Bronchial epithelial cell (primary cell): ENCODE measurements around the gene DCTN3. TPM values are rescaled to one million over a fixed set of nuclear protein-coding genes. Genes with fewer than 3 reads are reported as not detected.
A peak's percentile ranks its signal among the peaks of the same experiment; 100 is the strongest.

Source experiments
- DNase-seq: peaks from one replicate; pipeline ENCODE4 v3.0.0-alpha.2; 2010; ENCODE audit warnings: low read depth
- FAIRE-seq: peaks from 2 replicates; lab custom pipeline; 2011; peaks lifted over from hg19 to GRCh38; lab: Jason Lieb, UNC
- H3K27me3 ChIP-seq: 2 replicates; pipeline ENCODE4 v1.5.1; 2011; ENCODE audit warnings: low read length; ENCODE audit not compliant: control insufficient read depth, insufficient read depth
- H3K36me3 ChIP-seq: 2 replicates; pipeline ENCODE4 v1.5.1; 2011; ENCODE audit warnings: low read length; ENCODE audit not compliant: control insufficient read depth, insufficient read depth
- H3K4me3 ChIP-seq: 2 replicates; pipeline ENCODE4 v1.5.1; 2011; ENCODE audit warnings: mild to moderate bottlenecking, low read depth, low read length, control low read depth
- total RNA-seq: library from RNA; depleted of rRNA; stranded (reverse); fragments of >200 nt; gene quantifications from 2 replicates; pipeline ENCODE4 v1.2.1, GENCODE V29; 2014
- TF ChIP-seq, protein P1 (sequence below): IDR thresholded peaks from 2 replicates; pipeline ENCODE4 v1.5.1; 2011; ENCODE audit warnings: mild to moderate bottlenecking, moderate library complexity, low read length, control low read depth, inconsistent platforms; ENCODE audit not compliant: insufficient read depth, severe bottlenecking

Gene DCTN3
- total RNA-seq, 1 donor from 2014 or later = 57.1 TPM

DNA sequence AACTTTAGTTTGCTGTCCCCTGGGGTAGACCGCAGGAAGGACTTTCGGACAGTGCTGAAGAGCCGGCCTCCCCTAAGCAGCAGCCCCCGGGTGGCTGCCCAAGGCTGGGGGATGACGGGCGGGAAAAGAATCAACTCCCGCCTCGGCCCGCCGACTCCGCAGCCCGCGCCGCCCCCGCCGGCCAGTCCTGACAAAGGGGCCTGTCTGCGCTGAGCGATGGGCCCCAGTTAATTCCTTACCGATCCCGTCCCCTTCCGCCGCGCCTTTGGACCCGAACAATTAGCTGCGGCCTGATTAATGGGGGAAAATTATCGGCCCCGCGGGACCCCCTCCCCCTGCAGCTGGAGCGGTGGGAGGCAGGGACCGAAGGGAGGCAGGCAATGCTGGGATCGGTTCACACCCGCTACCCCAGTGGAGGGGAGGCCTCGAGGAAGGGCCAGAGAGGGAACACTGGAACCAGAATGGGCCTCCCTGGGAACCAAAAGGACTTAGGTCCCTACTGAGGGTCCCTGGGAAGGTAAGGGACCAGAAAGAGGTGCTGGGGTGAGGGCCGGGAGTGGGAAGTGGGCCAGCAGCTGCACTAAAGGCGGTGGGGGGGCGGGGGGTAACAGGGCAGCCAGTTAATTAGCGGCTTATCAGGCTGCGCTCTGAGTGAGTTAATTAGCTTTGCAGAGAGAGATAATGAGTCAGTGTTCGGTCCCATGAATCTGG is 4.3 kb upstream of the DCTN3 start:
- no peak overlapping the region for H3K4me3 ChIP-seq
- peaks cover 52% of the 10 kb centered on the region for H3K27me3 ChIP-seq
- no peaks in the 10 kb centered on the region for H3K36me3 ChIP-seq
- TF ChIP-seq, protein P1, sequence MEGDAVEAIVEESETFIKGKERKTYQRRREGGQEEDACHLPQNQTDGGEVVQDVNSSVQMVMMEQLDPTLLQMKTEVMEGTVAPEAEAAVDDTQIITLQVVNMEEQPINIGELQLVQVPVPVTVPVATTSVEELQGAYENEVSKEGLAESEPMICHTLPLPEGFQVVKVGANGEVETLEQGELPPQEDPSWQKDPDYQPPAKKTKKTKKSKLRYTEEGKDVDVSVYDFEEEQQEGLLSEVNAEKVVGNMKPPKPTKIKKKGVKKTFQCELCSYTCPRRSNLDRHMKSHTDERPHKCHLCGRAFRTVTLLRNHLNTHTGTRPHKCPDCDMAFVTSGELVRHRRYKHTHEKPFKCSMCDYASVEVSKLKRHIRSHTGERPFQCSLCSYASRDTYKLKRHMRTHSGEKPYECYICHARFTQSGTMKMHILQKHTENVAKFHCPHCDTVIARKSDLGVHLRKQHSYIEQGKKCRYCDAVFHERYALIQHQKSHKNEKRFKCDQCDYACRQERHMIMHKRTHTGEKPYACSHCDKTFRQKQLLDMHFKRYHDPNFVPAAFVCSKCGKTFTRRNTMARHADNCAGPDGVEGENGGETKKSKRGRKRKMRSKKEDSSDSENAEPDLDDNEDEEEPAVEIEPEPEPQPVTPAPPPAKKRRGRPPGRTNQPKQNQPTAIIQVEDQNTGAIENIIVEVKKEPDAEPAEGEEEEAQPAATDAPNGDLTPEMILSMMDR = no peak
- DNase-seq (no peak), FAIRE-seq (no peak)

DNA sequence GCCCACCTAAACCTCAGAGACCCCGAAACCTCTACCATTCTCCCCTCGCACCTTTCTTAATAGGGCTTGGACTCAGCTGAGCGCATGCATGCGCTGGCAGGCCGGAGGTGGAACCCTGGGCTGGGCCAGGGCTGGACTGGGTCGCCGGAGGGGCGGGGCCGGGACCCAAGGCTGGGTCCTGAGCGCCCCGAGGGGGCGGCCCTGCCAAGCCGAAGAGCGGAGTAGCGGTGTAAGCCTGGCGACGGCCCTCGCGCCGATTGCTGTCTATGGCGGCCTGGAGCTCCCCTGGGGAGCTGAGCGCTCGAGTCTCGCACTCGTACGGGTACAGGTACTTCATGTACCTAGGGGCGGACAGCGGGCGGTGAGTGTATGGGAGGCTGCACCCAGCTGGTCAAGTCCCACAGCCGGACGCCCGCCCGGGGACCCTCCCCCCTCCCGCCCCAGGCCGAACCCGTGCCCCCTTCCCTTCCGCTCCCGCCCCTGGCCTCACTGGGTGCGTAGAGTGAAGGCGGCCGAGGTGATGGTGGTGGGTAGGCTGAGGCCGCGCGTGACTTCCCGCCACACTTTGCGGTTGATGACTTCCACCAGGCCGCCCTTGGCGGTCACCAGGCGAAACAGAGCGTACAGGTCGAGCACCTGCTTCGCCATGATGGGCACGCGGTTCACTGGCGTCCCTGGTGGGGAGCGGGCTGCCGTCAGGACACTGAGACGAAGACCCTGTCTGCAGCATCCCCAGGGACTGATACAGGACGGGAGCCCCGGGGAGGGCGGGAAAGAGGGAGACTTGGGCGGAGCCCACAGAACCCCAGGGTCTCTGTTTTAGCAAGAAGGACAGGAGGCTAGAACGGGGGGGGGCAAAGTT is 3.3 kb upstream of the DCTN3 start:
- Histone ChIP-seq H3K27me3 (peaks cover 46% of the 10 kb centered on the region), H3K4me3 (no peak overlapping the region), H3K36me3 (no peaks in the 10 kb centered on the region)
- DNase-seq (no peak), FAIRE-seq (no peak)
- TF ChIP-seq, protein P1 = no peak

DNA sequence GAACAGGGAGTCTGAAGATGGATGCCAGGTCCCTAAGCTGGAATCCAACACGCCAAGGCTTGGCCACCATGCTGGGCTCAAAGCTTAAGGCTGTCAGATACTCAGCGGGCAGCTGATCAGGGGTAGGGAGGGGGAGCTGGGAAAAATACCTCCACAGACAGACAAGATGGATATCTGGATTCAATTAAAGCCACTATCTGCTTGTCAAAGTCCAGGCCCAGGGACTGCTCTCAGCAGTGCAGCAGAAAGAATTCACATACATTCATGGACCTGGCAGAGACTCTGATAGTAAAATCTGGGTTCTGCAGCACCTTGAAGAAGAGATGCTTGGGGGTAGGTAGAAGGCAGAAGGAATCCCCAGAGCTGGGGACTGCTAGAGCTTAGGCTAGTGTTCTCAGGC is 5.2 kb downstream of the DCTN3 start:
- Histone ChIP-seq H3K27me3 (no peaks in the 10 kb centered on the region), H3K4me3 (no peak overlapping the region), H3K36me3 (peaks cover 12% of the 10 kb centered on the region)
- DNase-seq (no peak), FAIRE-seq (no peak)
- TF ChIP-seq, protein P1 = no peak

DNA sequence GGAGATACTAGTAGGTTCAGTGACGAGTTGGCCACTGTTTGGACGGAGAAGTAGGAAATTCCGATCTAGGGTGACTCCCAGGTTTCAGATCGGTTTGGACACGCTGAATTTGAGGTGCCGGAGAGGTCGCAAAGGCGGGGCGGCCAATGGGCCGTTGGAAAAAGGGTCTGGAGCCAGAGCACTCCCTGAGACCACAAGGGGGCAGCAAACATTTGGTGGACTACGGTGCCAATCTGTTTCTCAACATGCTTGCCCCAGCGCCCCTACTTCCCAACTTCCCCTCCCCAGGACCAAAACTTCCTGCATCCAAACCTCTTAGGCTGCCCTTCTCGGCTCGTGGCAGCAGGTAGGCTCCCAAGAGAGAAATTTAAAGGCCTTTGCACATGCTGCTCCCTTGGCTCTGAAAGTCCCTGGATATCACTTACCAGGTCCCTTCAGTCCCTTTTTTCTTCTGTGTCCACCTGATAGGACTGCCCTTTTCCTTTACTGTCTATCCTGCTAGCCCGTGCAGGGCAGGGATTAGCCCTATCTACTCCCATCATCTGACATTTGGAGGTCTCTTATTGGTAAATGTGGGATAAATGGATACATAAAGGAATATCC is 7.4 kb downstream of the DCTN3 start:
- TF ChIP-seq, protein P1 = peak; percentile 94
- FAIRE-seq = no peak
- Histone ChIP-seq H3K36me3 (peaks cover 10% of the 10 kb centered on the region), H3K27me3 (no peaks in the 10 kb centered on the region), H3K4me3 (peak overlapping the region; percentile 83)
- peak; percentile 88 for DNase-seq

DNA sequence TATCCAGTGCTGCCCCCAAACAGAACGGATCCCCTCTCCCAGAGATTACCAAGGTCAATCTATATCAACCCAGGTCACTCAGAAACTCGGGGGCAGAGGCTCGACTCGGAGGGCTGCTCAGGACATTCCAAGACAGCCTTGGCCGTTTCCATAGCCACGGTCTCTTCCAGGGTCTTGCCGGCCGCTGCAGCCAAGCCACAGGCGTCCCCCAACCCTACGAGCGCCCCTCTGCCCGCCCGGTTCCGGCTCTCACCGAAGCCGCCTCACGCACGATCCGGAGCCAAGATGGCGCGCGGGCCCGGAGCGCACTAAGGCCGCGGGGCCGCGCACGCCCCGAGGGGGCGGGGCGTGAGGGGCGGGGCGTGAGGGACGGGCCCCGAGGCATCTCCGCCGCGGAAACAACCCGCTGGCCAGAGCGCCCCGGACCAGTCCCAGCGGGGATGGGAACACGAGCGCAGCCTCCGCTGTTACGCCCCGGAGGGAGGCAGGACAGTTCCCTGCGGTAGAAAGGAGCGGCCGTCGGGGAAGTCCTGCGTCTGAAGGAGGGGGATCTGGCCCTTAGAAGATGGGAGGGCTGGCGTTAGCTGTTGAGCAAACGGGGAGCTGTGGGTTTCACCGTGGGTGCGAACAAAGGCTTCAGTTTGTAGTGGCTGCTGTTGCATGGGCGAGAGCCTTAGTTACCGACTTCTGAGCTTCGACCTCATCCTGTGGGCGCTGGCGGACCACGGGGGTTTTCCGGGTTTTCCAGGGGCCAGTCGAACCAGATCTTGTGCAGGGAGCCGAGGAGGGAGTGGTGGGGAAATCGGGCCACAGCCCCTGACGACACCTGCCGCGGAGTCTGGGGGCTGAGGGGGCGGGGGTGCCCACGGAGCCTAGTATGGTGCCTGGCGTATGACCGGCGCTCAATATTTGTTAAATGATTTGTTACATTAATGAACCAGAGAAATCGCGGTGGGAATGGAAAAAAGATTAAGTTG is 8.2 kb downstream of the DCTN3 start, which contains the start of gene RPP25L:
RPP25L (minus strand) TSS at position 287 of the 977 bp plus-strand sequence. CDS start 801 bp downstream, outside the sequence.
- DNase-seq (peak; percentile 54), FAIRE-seq (no peak)
- Histone ChIP-seq H3K36me3 (peaks cover 6% of the 10 kb centered on the region), H3K4me3 (peak within 1 kb of the TSS; percentile 83), H3K27me3 (no peaks in the 10 kb centered on the region)
- TF ChIP-seq, protein P1 = no peak
